ENCODE results near the gene CETN1.

CETN1 gene

GRCh38 chr18:574149-574860 lies 5.9 kb upstream of the CETN1 start:
- no peaks in the 10 kb centered on the region for H3K27me3 Mint-ChIP-seq (ENCODE audit: low read depth, poor library complexity)
- H3K9me3 Mint-ChIP-seq: no peaks in the 10 kb centered on the region
- TF ChIP-seq, protein P1, sequence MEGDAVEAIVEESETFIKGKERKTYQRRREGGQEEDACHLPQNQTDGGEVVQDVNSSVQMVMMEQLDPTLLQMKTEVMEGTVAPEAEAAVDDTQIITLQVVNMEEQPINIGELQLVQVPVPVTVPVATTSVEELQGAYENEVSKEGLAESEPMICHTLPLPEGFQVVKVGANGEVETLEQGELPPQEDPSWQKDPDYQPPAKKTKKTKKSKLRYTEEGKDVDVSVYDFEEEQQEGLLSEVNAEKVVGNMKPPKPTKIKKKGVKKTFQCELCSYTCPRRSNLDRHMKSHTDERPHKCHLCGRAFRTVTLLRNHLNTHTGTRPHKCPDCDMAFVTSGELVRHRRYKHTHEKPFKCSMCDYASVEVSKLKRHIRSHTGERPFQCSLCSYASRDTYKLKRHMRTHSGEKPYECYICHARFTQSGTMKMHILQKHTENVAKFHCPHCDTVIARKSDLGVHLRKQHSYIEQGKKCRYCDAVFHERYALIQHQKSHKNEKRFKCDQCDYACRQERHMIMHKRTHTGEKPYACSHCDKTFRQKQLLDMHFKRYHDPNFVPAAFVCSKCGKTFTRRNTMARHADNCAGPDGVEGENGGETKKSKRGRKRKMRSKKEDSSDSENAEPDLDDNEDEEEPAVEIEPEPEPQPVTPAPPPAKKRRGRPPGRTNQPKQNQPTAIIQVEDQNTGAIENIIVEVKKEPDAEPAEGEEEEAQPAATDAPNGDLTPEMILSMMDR (IDR thresholded peaks at IDR 0.05): no peak
- peak overlapping the region; percentile 98 for H3K27ac Mint-ChIP-seq
- H3K4me1 Mint-ChIP-seq: peaks cover 78% of the 10 kb centered on the region
- H3K4me3 Mint-ChIP-seq: peak overlapping the region; percentile 29
- DNase-seq: no peak
- no peaks in the 10 kb centered on the region for H3K36me3 Mint-ChIP-seq (ENCODE audit: low read depth)

- TF ChIP-seq, protein P1 (IDR thresholded peaks at IDR 0.05): no peak
- H3K9me3 Mint-ChIP-seq: peaks cover 4% of the 10 kb centered on the region
These were observed 5.1 kb upstream of the CETN1 start for GRCh38 chr18:574865-575645.

GRCh38 chr18:576924-577323 lies 3.3 kb upstream of the CETN1 start:
- H3K27ac Mint-ChIP-seq: peak overlapping the region; percentile 57
- H3K9me3 Mint-ChIP-seq: peaks cover 15% of the 10 kb centered on the region
- H3K27me3 Mint-ChIP-seq (ENCODE audit: low read depth, poor library complexity): no peaks in the 10 kb centered on the region
- TF ChIP-seq, protein P1 (IDR thresholded peaks at IDR 0.05): no peak
- H3K4me1 Mint-ChIP-seq: peaks cover 63% of the 10 kb centered on the region
- no peak for DNase-seq
- peaks cover 5% of the 10 kb centered on the region for H3K36me3 Mint-ChIP-seq (ENCODE audit: low read depth)
- H3K4me3 Mint-ChIP-seq: no peak overlapping the region

More at GRCh38 chr18:574865-575645, 5.1 kb upstream of the CETN1 start:
- peaks cover 5% of the 10 kb centered on the region for H3K36me3 Mint-ChIP-seq (ENCODE audit: low read depth)
- H3K4me3 Mint-ChIP-seq: peak overlapping the region; percentile 24
- H3K27me3 Mint-ChIP-seq (ENCODE audit: low read depth, poor library complexity): no peaks in the 10 kb centered on the region
- peak overlapping the region; percentile 98 for H3K27ac Mint-ChIP-seq
- H3K4me1 Mint-ChIP-seq: peaks cover 73% of the 10 kb centered on the region
- DNase-seq: no peak

DNA sequence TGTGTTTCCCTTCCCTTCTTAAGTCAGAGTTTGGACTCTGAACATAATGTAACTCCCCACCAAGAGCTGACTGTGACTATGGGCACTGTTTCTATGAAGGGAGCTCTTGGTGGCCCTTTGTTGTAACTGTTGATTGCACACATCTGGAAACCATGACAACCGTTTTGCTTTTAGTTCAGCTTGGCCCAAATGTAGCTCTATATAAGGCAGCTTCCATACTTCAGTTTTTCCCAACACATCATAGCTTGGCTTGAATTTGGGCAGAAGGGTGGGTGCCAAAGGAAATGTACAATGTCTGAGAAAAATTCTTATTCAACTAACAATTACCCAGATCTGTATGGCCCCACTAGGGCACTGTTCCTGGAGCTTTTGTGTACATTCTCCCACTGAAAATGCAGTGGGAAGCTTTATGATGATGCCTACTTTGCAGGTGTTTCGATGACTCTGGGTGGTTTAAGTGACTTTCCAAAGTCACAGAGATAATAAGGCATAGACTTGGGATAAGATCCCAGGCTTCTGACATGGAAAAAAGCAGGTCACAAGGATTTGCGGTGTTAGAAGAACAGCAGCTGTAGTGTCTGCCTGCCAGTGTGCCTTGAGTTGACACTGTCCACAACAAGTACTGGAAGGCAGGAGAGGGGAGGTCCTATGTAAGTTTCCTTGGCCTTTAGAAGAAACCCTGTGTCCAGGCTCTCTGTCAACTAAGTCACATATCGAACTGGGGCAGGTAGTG lies 2.4 kb upstream of the CETN1 start:
- peak overlapping the region; percentile 8 for H3K27ac Mint-ChIP-seq
- TF ChIP-seq, protein P1 (IDR thresholded peaks at IDR 0.05): no peak
- H3K4me1 Mint-ChIP-seq: peaks cover 54% of the 10 kb centered on the region
- H3K27me3 Mint-ChIP-seq (ENCODE audit: low read depth, poor library complexity): peaks cover 4% of the 10 kb centered on the region
- peaks cover 5% of the 10 kb centered on the region for H3K36me3 Mint-ChIP-seq (ENCODE audit: low read depth)
- no peak for DNase-seq
- H3K9me3 Mint-ChIP-seq: peaks cover 18% of the 10 kb centered on the region
- no peak overlapping the region for H3K4me3 Mint-ChIP-seq

- TF ChIP-seq, protein P1 (IDR thresholded peaks at IDR 0.05): no peak
- no peak for DNase-seq
- Mint-ChIP-seq H3K9me3 (peaks cover 28% of the 10 kb centered on the region), H3K4me3 (no peak overlapping the region), H3K4me1 (peaks cover 40% of the 10 kb centered on the region), H3K36me3 (ENCODE audit: low read depth) (peaks cover 9% of the 10 kb centered on the region), H3K27me3 (ENCODE audit: low read depth, poor library complexity) (peaks cover 4% of the 10 kb centered on the region), H3K27ac (no peak overlapping the region)
These were observed 942 bp upstream of the CETN1 start for GRCh38 chr18:579238-579637.

All from nephron progenitor cell (in vitro differentiated cells).